RWPE1 (cell line): ENCODE data around the gene APOL2.
"Not testable (repeated sequence)": the region's sequence is repeated elsewhere in the genome, so short reads cannot be mapped to it uniquely, and the experiment has no call there.

Experiments used
- CTCF ChIA-PET: fragments of 350-600 bp; sonication (Branson Sonifier 250); formaldehyde crosslinking; extraction: SDS; loops from one replicate; lab custom pipeline; 2021; lab: Yijun Ruan, JAX
- POLR2A ChIA-PET: fragments of 400-600 bp; formaldehyde crosslinking; extraction: SDS; loops from one replicate; lab custom pipeline; 2020; ENCODE audit warnings: antibody characterized with exemption; ENCODE audit not compliant: low non-redundant PET; lab: Yijun Ruan, JAX
- DNase-seq: peaks from one replicate; pipeline ENCODE4 v3.0.0; 2012; ENCODE audit warnings: low spot score
- H3K27ac ChIP-seq: fragments of 450-650 bp; 2 replicates; pipeline ENCODE4 v1.5.1; 2017
- CTCF ChIP-seq: fragments of 450-650 bp; conservative IDR thresholded peaks from 2 replicates; pipeline ENCODE4 v1.5.1; 2017; ENCODE audit warnings: low read depth, mild to moderate bottlenecking

APOL2 gene

GRCh38 chr22:36191106-36191836, 48.1 kb downstream of the APOL2 start:
- no peak for TF ChIP-seq CTCF
- ChIA-PET POLR2A (no interaction called here), CTCF (no interaction called here)
- DNase-seq, result no peak
- H3K27ac ChIP-seq, result no peak overlapping the region

GRCh38 chr22:36187862-36188261, 51.5 kb downstream of the APOL2 start:
- CTCF ChIA-PET, DNase-seq, POLR2A ChIA-PET, H3K27ac ChIP-seq: not testable (repeated sequence)

DNA sequence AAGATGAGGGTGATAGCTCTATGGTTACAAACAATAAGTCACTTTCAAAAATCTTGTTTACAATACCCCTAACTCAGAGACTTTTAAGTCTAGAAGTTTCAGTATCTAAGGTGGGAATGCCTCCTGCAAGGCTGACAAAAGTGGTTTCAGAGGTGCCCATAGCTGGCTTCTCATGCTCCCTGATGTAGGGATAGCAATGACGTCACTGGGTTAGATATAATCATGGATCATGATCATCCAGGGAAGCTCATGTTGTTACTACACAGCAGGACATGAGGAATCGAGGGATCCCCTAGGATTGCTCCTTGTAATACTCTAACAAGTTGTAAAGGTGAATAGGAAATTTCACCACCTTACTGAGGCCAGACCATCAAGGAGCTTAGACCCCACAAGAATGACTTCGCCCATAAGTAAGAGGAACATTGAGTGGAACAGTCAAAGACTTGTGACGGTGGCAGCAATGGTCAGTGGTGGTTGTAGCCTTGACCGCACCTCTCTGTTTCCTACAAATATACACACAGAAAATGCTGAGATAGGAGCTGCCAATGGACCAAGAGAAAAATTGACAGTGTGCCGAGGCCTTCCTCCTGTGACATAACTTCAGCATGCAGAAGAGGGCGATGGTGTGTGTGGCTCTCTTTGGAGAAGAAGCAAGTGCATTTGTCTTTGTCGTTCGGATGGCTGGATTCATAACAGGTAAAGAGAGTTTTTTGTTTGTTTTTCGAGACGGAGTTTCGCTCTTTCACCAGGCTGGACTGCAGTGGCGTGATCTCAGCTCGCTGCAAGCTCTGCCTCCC, 53.3 kb downstream of the APOL2 start:
- ChIA-PET POLR2A (no interaction called here), CTCF (interaction anchor here (0.5 kb wide), 1 partner anchor 583 kb away, joined by 3 read pairs; no protein-coding TSS in a partner anchor)
- DNase-seq, result no peak
- no peak for TF ChIP-seq CTCF
- no peak overlapping the region for H3K27ac ChIP-seq

DNA sequence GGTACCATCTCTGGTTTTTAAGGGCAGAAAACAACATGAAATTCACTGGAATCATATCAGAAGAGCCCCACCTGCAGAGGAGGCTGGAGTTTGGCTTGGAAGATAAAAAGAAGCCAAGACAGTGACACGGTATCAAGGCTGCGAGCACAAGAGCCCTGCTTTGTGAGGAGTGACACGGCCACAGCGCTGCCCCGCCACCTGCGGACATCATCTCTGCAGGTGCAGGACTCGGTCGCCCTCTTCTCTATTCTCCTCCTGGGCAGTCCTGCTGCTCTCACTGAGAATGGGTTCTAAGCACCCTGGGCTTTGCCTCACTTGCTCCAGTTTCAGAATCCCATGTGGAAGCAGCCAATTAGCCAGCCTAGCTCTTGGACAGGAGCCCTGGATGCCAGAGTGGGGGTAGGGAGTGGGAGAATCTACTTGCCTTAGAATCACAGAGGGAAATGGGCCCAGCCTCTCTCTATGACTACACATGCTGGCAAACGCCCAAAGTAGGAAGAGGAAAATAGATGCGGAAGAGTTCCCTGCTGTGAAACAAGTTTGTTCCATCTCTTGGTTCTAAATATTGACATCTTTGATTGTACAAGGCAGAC, 54.8 kb downstream of the APOL2 start:
- no peak for DNase-seq
- CTCF ChIA-PET, result no interaction called here
- POLR2A ChIA-PET, result no interaction called here
- no peak for TF ChIP-seq CTCF
- no peak overlapping the region for H3K27ac ChIP-seq

- no peak for TF ChIP-seq CTCF
- H3K27ac ChIP-seq, result no peak overlapping the region
- ChIA-PET CTCF (no interaction called here), POLR2A (no interaction called here)
- DNase-seq, result no peak
Measured at GRCh38 chr22:36183446-36183845, 55.9 kb downstream of the APOL2 start.

DNA sequence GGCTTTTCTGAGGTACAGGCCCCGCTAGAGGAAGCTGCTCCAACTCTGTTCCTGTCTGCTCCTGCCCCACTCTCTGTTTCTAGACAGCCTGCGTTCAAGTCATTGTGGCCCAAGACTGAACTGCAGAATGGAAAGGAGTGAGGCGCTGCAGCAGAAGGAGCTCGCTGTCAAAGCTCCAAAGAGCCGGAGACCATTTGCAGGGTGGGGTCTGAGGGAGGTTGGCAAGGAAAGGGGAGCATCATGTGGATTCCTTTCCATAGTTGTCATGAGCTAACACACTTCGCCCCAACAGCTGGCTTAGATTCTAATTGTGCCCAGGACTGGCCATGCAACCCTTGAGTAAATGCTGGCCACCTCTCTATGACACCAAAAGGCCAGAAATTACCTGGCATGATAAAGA, 56.5 kb downstream of the APOL2 start:
- no peak for DNase-seq
- H3K27ac ChIP-seq, result no peak overlapping the region
- ChIA-PET CTCF (no interaction called here), POLR2A (no interaction called here)
- no peak for TF ChIP-seq CTCF
